HCT116 (cell line): ENCODE measurements around the gene TMEM176B. TPM values are rescaled to one million over a fixed set of nuclear protein-coding genes. Genes with fewer than 3 reads are reported as not detected.
"Not testable (repeated sequence)": the region's sequence is repeated elsewhere in the genome, so short reads cannot be mapped to it uniquely, and the experiment has no call there.

Source experiments
- ATAC-seq: fragments of 200-7000 bp; cut with Tn5 transposase; 2 replicates; pipeline ENCODE4 v1.9.1; 2020; ENCODE audit warnings: mild to moderate bottlenecking, moderate library complexity
- BruUV-seq: library from RNA; stranded (reverse); fragments of 400-500 nt; replicated peaks from 2 replicates; lab custom pipeline; 2021; lab: Mats Ljungman, UMichigan
- CTCF ChIA-PET: fragments of 300-600 bp; sonication (Branson Sonifier 250); formaldehyde crosslinking; loops from one replicate; lab custom pipeline; 2021; ENCODE audit warnings: antibody characterized with exemption; lab: Charles Lee
- POLR2A ChIA-PET: fragments of 300-600, 350-600 bp; sonication (Branson Sonifier 250); formaldehyde crosslinking; loops from one replicate; lab custom pipeline; 2021; ENCODE audit warnings: antibody characterized with exemption; lab: Charles Lee
- RAD21 ChIA-PET, 2 experiments: fragments of 300-600 bp; sonication (Branson Sonifier 250); formaldehyde crosslinking; loops; one replicate each; lab custom pipeline; 2023; ENCODE audit warnings: low total read pairs in 2 of 2; ENCODE audit not compliant: uncharacterized antibody in 2 of 2, unreplicated experiment in 2 of 2, low non-redundant PET in 1 of 2; lab: Charles Lee
- DNase-seq: peaks from one replicate; pipeline ENCODE4 v3.0.0-alpha.2; 2010; ENCODE audit warnings: low read depth, low spot score
- H2AFZ ChIP-seq: fragments of 200-600 bp; shearing (Covaris generic), sonication (generic); 2 replicates; pipeline ENCODE4 v1.6.1; 2017; ENCODE audit warnings: low read depth, mixed run types, mixed read lengths, antibody characterized with exemption, low read length; ENCODE audit not compliant: poor library complexity, severe bottlenecking
- H3K27ac ChIP-seq: 2 replicates; pipeline ENCODE4 v1.5.1; 2012; ENCODE audit warnings: low read depth, low read length
- H3K27me3 ChIP-seq: fragments of 200-600 bp; sonication (generic); 2 replicates; pipeline ENCODE4 v1.6.1; 2016; ENCODE audit warnings: mixed run types, low read length, mixed read lengths; ENCODE audit not compliant: insufficient read depth
- H3K36me3 ChIP-seq, 2 experiments: fragments of 200-500 bp in 1 of 2; fragments of 200-600 bp in 1 of 2; sonication (Bioruptor generic) in 1 of 2; sonication (generic) in 1 of 2; 2 replicates each; pipeline versions ENCODE4 v1.5.1 to v1.6.1; 2014 to 2016; ENCODE audit warnings: low read length in 2 of 2, inconsistent platforms in 1 of 2, mixed read lengths in 1 of 2, mixed run types in 1 of 2; ENCODE audit not compliant: insufficient read depth in 2 of 2, control insufficient read depth in 1 of 2
- H3K4me1 ChIP-seq, 2 experiments: fragments of 200-600 bp in 1 of 2; sonication (generic) in 1 of 2; 2 replicates each; pipeline versions ENCODE4 v1.5.1 to v1.6.1; 2012 to 2017; ENCODE audit warnings: low read length in 2 of 2, inconsistent platforms in 1 of 2, mild to moderate bottlenecking in 1 of 2, mixed read lengths in 1 of 2, mixed run types in 1 of 2, moderate library complexity in 1 of 2; ENCODE audit not compliant: insufficient read depth in 2 of 2, control insufficient read depth in 1 of 2
- H3K4me2 ChIP-seq: fragments of 200-600 bp; sonication (generic); 2 replicates; pipeline ENCODE4 v1.6.1; 2017; ENCODE audit warnings: mixed run types, low read length, mixed read lengths
- H3K4me3 ChIP-seq, 2 experiments: fragments of 200-600 bp in 1 of 2; sonication (generic) in 1 of 2; replicated peaks in 1 of 2; 2 replicates each; pipeline ENCODE4 v1.5.1; 2011 to 2016; ENCODE audit warnings: low read length in 2 of 2, control low read depth in 1 of 2, low read depth in 1 of 2, mild to moderate bottlenecking in 1 of 2, mixed read lengths in 1 of 2, mixed run types in 1 of 2
- H3K79me2 ChIP-seq: fragments of 200-600 bp; sonication (generic); 2 replicates; pipeline ENCODE4 v1.6.1; 2017; ENCODE audit warnings: mild to moderate bottlenecking, mixed run types, low read length, moderate library complexity, mixed read lengths; ENCODE audit not compliant: insufficient read depth
- H3K9ac ChIP-seq: fragments of 200-600 bp; sonication (generic); 2 replicates; pipeline ENCODE4 v1.6.1; 2016; ENCODE audit warnings: low read length, mixed read lengths
- H3K9me2 ChIP-seq: fragments of 200-600 bp; sonication (generic), shearing (Covaris generic); 2 replicates; pipeline ENCODE4 v1.6.1; 2017; ENCODE audit warnings: mixed run types, mild to moderate bottlenecking, moderate library complexity; ENCODE audit not compliant: insufficient read depth
- H3K9me3 ChIP-seq, 2 experiments: fragments of 200-500 bp in 1 of 2; fragments of 200-600 bp in 1 of 2; sonication (Bioruptor generic) in 1 of 2; sonication (generic) in 1 of 2; 2 replicates each; pipeline ENCODE4 v1.6.1; 2014 to 2017; ENCODE audit warnings: low read length in 2 of 2, mixed read lengths in 2 of 2, inconsistent platforms in 1 of 2, low read depth in 1 of 2, mild to moderate bottlenecking in 1 of 2, mixed run types in 1 of 2, moderate library complexity in 1 of 2; ENCODE audit not compliant: control insufficient read depth in 1 of 2, insufficient read depth in 1 of 2
- H4K20me1 ChIP-seq: fragments of 200-600 bp; sonication (generic), shearing (Covaris generic); 2 replicates; pipeline ENCODE4 v1.6.1; 2017; ENCODE audit warnings: mixed run types, mild to moderate bottlenecking, moderate library complexity; ENCODE audit not compliant: insufficient read depth
- SP1 ChIP-seq: IDR thresholded peaks from 2 replicates; pipeline ENCODE4 v1.6.1; 2012; ENCODE audit warnings: low read depth
- intact Hi-C: fragments of 100-400 bp; cut with micrococcal nuclease; formaldehyde crosslinking; loops from 2 replicates; pipeline ENCODE4 v1.10.0; 2022
- total RNA-seq: library from RNA; stranded (reverse); gene quantifications from one replicate; pipeline ENCODE4 v1.2.1, GENCODE V29; 2021; ENCODE audit not compliant: unreplicated experiment
- TF ChIP-seq, protein P1 (sequence below), 3 experiments: fragments of 200-600 bp in 1 of 3; sonication (generic) in 1 of 3; IDR thresholded peaks in 2 of 3; conservative IDR thresholded peaks in 1 of 3; 2 replicates each; pipeline ENCODE4 v1.5.1; 2012 to 2017; ENCODE audit warnings: low read depth in 2 of 3, low read length in 2 of 3, antibody characterized with exemption in 1 of 3, borderline replicate concordance in 1 of 3, control low read depth in 1 of 3, mild to moderate bottlenecking in 1 of 3, mixed read lengths in 1 of 3, mixed run types in 1 of 3, moderate library complexity in 1 of 3; ENCODE audit not compliant: insufficient read depth in 1 of 3

The TMEM176B gene
- total RNA-seq, 1 experiment from 2014 or later, result 0.42 TPM

DNA sequence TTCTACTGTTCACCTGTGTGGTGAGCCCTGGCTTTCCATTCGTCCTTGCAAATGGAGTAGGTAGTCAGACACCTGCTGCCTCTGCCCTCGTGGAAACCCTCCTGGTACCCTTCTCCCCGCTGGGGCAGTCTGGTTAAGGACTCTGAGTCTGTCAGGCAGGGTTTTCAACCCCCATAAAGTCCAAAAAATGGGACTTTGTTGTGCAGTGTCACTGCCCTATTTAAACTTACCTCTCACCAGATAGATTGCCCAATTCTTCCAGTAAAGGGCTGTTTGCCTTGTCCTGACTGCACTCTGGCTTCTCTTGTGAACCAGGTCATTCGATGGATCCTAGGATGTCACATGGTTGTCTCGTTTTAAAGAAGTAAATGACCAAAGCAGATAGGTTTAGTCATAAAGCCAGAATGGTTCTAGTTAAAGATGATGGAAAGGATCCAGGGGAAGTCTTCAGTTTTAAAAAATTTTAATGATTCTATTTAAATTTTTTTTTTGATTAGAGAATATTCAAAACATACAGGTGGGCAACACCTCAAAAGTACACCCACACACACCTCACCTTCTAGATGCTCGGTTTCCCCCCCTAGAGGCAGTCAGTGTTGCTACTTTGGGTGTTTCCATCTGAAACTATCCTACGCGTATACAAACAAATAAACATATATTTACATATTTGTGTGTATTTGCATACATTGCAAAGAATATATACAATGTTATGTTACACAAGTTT is 22.0 kb downstream of the TMEM176B start:
- no peak overlapping the region for H3K9ac ChIP-seq
- intact Hi-C loops, result loop anchor here (5.0 to 10.0 kb wide), 4 partner anchors 99 to 394 kb away; no protein-coding TSS in a partner anchor
- H2AFZ ChIP-seq, result peak overlapping the region; percentile 79
- H3K4me3 ChIP-seq, result peak overlapping the region in 1 of 2 experiments; percentile 34; a peak in 1 of 4 replicates
- peak; percentile 8; the same call in 1 of the 2 replicates for TF ChIP-seq SP1
- TF ChIP-seq, protein P1, sequence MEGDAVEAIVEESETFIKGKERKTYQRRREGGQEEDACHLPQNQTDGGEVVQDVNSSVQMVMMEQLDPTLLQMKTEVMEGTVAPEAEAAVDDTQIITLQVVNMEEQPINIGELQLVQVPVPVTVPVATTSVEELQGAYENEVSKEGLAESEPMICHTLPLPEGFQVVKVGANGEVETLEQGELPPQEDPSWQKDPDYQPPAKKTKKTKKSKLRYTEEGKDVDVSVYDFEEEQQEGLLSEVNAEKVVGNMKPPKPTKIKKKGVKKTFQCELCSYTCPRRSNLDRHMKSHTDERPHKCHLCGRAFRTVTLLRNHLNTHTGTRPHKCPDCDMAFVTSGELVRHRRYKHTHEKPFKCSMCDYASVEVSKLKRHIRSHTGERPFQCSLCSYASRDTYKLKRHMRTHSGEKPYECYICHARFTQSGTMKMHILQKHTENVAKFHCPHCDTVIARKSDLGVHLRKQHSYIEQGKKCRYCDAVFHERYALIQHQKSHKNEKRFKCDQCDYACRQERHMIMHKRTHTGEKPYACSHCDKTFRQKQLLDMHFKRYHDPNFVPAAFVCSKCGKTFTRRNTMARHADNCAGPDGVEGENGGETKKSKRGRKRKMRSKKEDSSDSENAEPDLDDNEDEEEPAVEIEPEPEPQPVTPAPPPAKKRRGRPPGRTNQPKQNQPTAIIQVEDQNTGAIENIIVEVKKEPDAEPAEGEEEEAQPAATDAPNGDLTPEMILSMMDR (IDR thresholded peaks at IDR 0.05 in 2 of 3, conservative IDR thresholded peaks at IDR 0.05 in 1 of 3; ENCODE audit: borderline replicate concordance in 1 of 3, insufficient read depth in 1 of 3, low read depth in 2 of 3, low read length in 2 of 3), result no peak
- DNase-seq, result peak; percentile 24
- no peak overlapping the region for H3K27ac ChIP-seq
- H3K9me2 ChIP-seq, result no peaks in the 10 kb centered on the region
- no peaks in the 10 kb centered on the region for H4K20me1 ChIP-seq
- H3K9me3 ChIP-seq, result no peaks in the 10 kb centered on the region
- H3K4me1 ChIP-seq, result peaks cover 0 to 4% of the 10 kb centered on the region in 2 experiments; a peak in 2 of 4 replicates
- no peaks in the 10 kb centered on the region for H3K36me3 ChIP-seq
- BruUV-seq, result no TSS peak
- ChIA-PET POLR2A (no interaction called here), RAD21 (no interaction called here), CTCF (interaction anchor here (0.6 to 1.0 kb wide), 7 partner anchors 9 to 232 kb away, joined by 3 to 6 read pairs (median 4); no protein-coding TSS in a partner anchor)
- no peaks in the 10 kb centered on the region for H3K79me2 ChIP-seq
- H3K27me3 ChIP-seq, result 0 out of 2 replicates have a peak, but pooled peaks cover 8% of the 10 kb centered on the region
- peak overlapping the region; percentile 60 for H3K4me2 ChIP-seq
- peak; percentile 86 for ATAC-seq

DNA sequence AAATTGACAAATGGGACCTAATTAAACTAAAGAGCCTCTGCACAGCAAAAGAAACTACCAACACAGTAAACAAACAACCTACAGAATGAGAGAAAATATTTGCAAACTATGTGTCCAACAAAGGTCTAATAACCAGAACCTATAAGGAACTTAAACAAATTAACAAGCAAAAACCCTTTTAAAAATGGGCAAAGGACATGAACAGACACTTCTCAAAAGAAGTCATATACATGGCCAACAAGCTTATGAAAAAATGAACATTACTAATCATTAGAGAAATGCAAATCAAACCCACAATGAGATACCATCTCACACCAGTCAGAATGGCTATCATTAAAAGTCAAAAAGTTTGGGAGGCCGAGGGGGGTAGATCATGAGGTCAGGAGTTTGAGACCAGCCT is 26.0 kb downstream of the TMEM176B start:
- H3K4me3 ChIP-seq, CTCF ChIA-PET, H3K27ac ChIP-seq, H3K36me3 ChIP-seq, H3K4me1 ChIP-seq, H2AFZ ChIP-seq, BruUV-seq, H3K9me3 ChIP-seq, POLR2A ChIA-PET, H3K4me2 ChIP-seq, ATAC-seq, H3K9ac ChIP-seq, H3K27me3 ChIP-seq, DNase-seq, H4K20me1 ChIP-seq, RAD21 ChIA-PET, H3K9me2 ChIP-seq, H3K79me2 ChIP-seq: not testable (repeated sequence)
- intact Hi-C loops, result loop anchor here (10.0 kb wide), 1 partner anchor 241 kb away; no protein-coding TSS in a partner anchor
